Measurements from ENCODE around the gene LCLAT1.
A peak's percentile ranks its signal among the peaks of the same experiment; 100 is the strongest.

LCLAT1 gene

DNA sequence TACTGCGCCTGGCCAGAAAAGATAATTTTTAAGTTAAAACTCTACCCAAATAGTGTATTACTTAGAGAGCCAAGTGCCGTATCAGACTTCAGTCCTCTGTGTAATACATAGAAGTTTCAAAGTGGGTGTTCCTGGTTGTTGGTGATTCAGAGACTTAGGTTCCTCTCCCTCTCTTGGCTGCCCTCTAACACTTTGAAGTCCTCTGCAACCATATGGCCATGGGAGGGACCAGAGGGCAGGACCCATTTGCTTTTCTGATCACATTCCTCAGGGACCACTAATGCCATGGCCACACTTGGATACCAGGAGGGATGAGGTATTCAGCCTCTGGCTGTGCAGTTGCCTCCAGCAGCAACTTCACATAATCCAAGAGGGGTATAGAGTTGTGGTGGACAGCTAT, 228.7 kb downstream of the LCLAT1 start:
- DNase-seq (ENCODE audit: low spot score in 2 of 2) (no peak), ATAC-seq (ENCODE audit: low read depth) (no peak)
- H3K27ac Mint-ChIP-seq, result no peak overlapping the region
- H3K4me1 Mint-ChIP-seq, result peaks cover 4% of the 10 kb centered on the region
- H3K9me3 Mint-ChIP-seq, result no peaks in the 10 kb centered on the region
- H3K27me3 Mint-ChIP-seq, result no peaks in the 10 kb centered on the region
- H3K36me3 Mint-ChIP-seq, result no peaks in the 10 kb centered on the region
- no peak overlapping the region for H3K4me3 Mint-ChIP-seq

DNA sequence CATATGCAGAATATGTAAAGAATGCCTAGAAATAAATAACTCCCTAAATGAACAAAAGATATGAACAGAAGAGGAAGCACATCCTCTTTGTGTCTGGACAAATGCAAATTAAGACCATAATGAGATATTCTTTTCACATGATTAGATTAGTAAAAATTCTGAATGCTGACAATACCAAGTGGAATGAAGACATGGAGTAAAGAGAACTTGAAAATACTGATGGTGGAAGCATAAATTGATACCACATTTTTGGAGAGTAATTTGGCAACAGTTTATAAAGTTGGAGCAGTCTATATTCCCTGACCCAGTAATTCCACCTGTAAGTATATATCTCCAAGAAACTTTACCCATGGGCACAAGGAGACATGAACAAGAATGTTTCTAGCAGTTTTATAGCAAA, 230.2 kb downstream of the LCLAT1 start:
- Mint-ChIP-seq H3K27me3 (no peaks in the 10 kb centered on the region), H3K36me3 (no peaks in the 10 kb centered on the region), H3K9me3 (no peaks in the 10 kb centered on the region), H3K4me3 (no peak overlapping the region), H3K4me1 (peaks cover 4% of the 10 kb centered on the region), H3K27ac (no peak overlapping the region)
- DNase-seq (ENCODE audit: low spot score in 2 of 2) (no peak), ATAC-seq (ENCODE audit: low read depth) (no peak)

GRCh38 chr2:30677861-30678385, 230.9 kb downstream of the LCLAT1 start:
- Mint-ChIP-seq H3K36me3 (no peaks in the 10 kb centered on the region), H3K27me3 (no peaks in the 10 kb centered on the region), H3K27ac (no peak overlapping the region), H3K4me3 (no peak overlapping the region), H3K4me1 (peaks cover 4% of the 10 kb centered on the region), H3K9me3 (no peaks in the 10 kb centered on the region)
- no peak for ATAC-seq (ENCODE audit: low read depth)
- no peak for DNase-seq (ENCODE audit: low spot score in 2 of 2)

- no peak overlapping the region for H3K4me3 Mint-ChIP-seq
- H3K9me3 Mint-ChIP-seq, result no peaks in the 10 kb centered on the region
- H3K36me3 Mint-ChIP-seq, result no peaks in the 10 kb centered on the region
- ATAC-seq (ENCODE audit: low read depth) (no peak), DNase-seq (ENCODE audit: low spot score in 2 of 2) (peak in 1 of 2 donors; percentile 6)
- no peak overlapping the region for H3K27ac Mint-ChIP-seq
- H3K4me1 Mint-ChIP-seq, result peaks cover 9% of the 10 kb centered on the region
- no peaks in the 10 kb centered on the region for H3K27me3 Mint-ChIP-seq
Measured at GRCh38 chr2:30678410-30679137, 231.5 kb downstream of the LCLAT1 start.

DNA sequence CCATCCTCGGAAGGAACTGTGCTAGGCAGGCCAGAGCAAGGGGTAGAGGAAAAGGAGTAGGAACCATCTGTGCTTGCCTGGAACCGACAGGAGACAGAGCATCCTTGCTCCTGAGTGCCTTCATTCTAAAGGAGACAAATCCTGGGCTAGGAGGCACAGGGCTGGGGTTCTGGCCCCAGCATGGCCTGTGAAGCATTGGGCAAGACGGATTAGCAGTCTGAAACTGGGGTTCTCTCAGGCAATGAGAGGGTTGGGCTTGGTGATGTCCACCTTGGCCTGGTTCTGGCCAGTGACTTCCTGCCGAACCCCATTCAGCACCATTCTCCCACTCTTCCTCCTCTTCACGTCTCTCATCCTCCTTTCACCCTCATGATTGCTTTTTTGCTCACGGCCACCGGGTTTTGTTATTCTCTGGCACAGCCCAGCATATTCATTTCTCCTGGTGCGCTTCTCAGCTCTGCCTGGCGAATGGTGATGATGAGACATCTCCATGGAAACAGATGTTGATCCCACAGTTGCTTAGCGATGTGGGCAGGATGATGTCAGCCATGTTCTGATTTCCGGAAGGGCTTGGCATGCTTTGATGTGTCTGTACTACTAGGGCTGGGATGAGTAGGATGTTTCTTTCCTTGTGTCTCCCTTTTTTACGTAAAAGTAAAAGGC, 232.5 kb downstream of the LCLAT1 start:
- Mint-ChIP-seq H3K4me3 (no peak overlapping the region), H3K36me3 (no peaks in the 10 kb centered on the region), H3K27ac (no peak overlapping the region), H3K9me3 (no peaks in the 10 kb centered on the region), H3K27me3 (no peaks in the 10 kb centered on the region), H3K4me1 (peaks cover 12% of the 10 kb centered on the region)
- ATAC-seq (ENCODE audit: low read depth), result no peak
- DNase-seq (ENCODE audit: low spot score in 2 of 2), result peak in 1 of 2 donors; percentile 9

DNA sequence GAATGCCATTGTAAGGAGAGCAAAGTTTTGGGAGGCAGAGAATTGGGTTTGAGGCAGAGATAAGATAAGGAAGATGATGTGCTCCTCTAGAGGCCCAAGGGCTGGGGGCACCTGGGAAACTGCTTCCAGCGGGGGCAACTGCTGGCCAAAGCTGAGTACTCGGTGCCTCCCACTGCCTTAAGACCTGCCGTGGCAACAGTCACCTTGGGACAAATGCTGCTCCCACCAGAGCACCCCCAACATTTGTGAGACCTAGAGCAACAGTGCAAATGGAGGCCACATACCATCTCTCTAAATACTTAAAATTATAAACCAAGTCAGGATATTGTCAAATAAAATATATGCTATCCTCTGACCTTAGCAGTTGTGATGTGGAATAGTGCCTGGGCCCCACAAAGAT, 233.1 kb downstream of the LCLAT1 start:
- Mint-ChIP-seq H3K27ac (no peak overlapping the region), H3K4me3 (no peak overlapping the region), H3K9me3 (no peaks in the 10 kb centered on the region), H3K4me1 (peaks cover 12% of the 10 kb centered on the region), H3K27me3 (no peaks in the 10 kb centered on the region), H3K36me3 (no peaks in the 10 kb centered on the region)
- ATAC-seq (ENCODE audit: low read depth) (no peak), DNase-seq (ENCODE audit: low spot score in 2 of 2) (no peak)

- no peaks in the 10 kb centered on the region for H3K27me3 Mint-ChIP-seq
Measured at GRCh38 chr2:30681022-30681421, 234.0 kb downstream of the LCLAT1 start.

DNA sequence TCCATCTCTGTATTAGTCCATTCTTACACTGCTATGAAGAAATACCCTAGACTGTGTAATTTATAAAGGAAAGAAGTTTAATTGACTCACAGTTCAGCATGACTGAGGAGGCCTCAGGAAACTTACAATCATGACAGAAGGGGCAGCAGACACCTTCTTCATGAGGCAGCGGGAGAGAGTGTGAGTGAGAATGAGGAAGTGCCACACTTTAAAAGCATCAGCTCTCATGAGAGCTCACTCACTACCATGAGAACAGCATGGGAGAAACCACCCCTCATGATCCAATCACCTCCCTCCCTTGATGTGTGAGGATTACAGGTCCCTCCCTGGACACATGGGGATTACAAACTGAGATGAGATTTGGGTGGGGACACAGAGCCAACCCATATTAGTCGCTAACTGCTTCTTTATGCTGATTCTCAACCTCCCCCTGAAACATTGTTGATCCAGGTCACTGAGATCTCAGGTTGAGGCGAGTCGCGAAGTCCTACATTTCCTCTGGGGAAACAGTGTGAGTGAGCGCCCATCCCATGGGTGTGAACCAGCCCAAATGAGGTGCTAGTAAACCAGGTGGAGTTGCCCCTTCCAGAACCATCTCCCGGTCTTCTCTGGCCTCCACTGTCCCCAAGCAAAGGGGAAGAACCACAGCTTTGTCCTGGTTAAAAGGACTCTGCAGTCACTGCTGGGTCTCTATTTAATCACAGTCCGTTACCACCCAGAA, 236.3 kb downstream of the LCLAT1 start:
- Mint-ChIP-seq H3K36me3 (no peaks in the 10 kb centered on the region), H3K27me3 (no peaks in the 10 kb centered on the region), H3K27ac (peak overlapping the region; percentile 78), H3K4me3 (no peak overlapping the region), H3K4me1 (peaks cover 8% of the 10 kb centered on the region), H3K9me3 (no peaks in the 10 kb centered on the region)
- ATAC-seq (ENCODE audit: low read depth) (peak; percentile 97), DNase-seq (ENCODE audit: low spot score in 2 of 2) (peak in 1 of 2 donors; percentile 40)

More at GRCh38 chr2:30681022-30681421, 234.0 kb downstream of the LCLAT1 start:
- no peaks in the 10 kb centered on the region for H3K9me3 Mint-ChIP-seq
- no peak overlapping the region for H3K27ac Mint-ChIP-seq
- H3K4me1 Mint-ChIP-seq, result peaks cover 12% of the 10 kb centered on the region
- no peaks in the 10 kb centered on the region for H3K36me3 Mint-ChIP-seq
- no peak overlapping the region for H3K4me3 Mint-ChIP-seq
- no peak for DNase-seq (ENCODE audit: low spot score in 2 of 2)
- ATAC-seq (ENCODE audit: low read depth), result no peak

DNA sequence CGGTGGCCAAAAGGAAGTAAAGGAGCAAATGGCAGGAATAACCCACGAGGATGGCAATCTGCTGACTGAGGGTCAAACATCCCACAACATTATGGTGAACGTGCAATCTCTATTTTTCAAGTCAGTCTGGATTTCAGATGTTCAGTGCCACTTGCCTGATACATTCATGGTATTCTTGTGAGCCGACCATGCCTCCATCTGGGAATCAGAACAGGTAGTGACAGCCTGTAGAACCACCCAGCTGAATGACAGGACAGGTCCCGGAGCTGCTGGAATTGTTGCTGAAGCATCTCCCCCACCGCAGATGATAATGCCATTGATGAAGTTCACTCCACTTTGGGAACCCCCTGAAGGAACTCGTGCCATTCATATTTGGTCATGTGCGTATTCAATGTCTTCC, 237.0 kb downstream of the LCLAT1 start:
- Mint-ChIP-seq H3K9me3 (no peaks in the 10 kb centered on the region), H3K4me3 (no peak overlapping the region), H3K27ac (peak overlapping the region; percentile 78), H3K36me3 (no peaks in the 10 kb centered on the region), H3K27me3 (no peaks in the 10 kb centered on the region), H3K4me1 (peaks cover 8% of the 10 kb centered on the region)
- ATAC-seq (ENCODE audit: low read depth) (no peak), DNase-seq (ENCODE audit: low spot score in 2 of 2) (no peak)

GRCh38 chr2:30684516-30684915, 237.5 kb downstream of the LCLAT1 start:
- no peak overlapping the region for H3K27ac Mint-ChIP-seq
- H3K4me3 Mint-ChIP-seq, result no peak overlapping the region
- H3K4me1 Mint-ChIP-seq, result peaks cover 8% of the 10 kb centered on the region
- no peaks in the 10 kb centered on the region for H3K36me3 Mint-ChIP-seq
- DNase-seq (ENCODE audit: low spot score in 2 of 2) (no peak), ATAC-seq (ENCODE audit: low read depth) (no peak)
- no peaks in the 10 kb centered on the region for H3K27me3 Mint-ChIP-seq
- no peaks in the 10 kb centered on the region for H3K9me3 Mint-ChIP-seq

GRCh38 chr2:30684996-30685395, 237.9 kb downstream of the LCLAT1 start:
- Mint-ChIP-seq H3K27ac (no peak overlapping the region), H3K4me1 (peaks cover 8% of the 10 kb centered on the region), H3K9me3 (no peaks in the 10 kb centered on the region), H3K4me3 (no peak overlapping the region), H3K27me3 (no peaks in the 10 kb centered on the region), H3K36me3 (no peaks in the 10 kb centered on the region)
- DNase-seq (ENCODE audit: low spot score in 2 of 2) (no peak), ATAC-seq (ENCODE audit: low read depth) (no peak)

DNA sequence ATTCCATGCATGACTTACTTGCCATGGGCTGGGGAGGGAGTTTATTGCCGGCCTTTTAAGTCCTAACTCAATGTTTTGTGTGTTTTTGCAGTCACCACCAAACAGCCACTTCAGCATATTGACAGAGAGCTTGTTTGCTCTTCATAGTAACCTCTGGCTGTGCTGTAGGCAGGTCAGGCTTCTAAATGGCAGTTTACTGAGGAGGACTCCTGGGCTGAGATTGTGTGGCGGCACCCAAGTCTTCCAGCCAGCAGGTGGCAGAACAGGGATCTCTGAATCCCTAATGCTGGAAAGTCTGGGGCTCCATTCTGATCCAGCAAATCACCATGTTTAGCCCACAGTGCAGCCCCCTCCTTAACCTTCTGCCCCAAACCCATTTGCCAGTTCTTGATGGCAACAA, 239.0 kb downstream of the LCLAT1 start:
- H3K4me1 Mint-ChIP-seq, result peaks cover 8% of the 10 kb centered on the region
- DNase-seq (ENCODE audit: low spot score in 2 of 2) (no peak), ATAC-seq (ENCODE audit: low read depth) (no peak)
- no peaks in the 10 kb centered on the region for H3K36me3 Mint-ChIP-seq
- H3K4me3 Mint-ChIP-seq, result no peak overlapping the region
- H3K27ac Mint-ChIP-seq, result no peak overlapping the region
- no peaks in the 10 kb centered on the region for H3K9me3 Mint-ChIP-seq
- H3K27me3 Mint-ChIP-seq, result no peaks in the 10 kb centered on the region

DNA sequence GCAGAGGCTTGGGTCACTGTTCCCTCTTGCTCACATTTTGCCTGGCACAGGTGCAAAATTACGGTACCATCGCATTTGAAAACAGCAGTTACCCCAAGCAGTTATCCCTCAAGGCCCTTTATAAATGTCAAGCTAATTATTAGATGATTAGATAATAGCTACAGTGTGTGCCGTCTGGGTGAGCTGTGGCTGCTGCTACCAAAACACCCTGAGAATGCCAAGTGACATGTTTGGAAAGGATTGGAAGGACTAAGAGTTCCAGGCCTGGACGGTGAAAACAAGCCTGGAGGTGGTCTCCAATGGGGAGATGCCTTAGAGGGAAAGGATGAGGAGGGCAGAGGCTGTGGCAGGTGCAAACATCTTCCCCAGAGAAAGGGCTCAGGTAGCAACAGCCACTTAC, 239.6 kb downstream of the LCLAT1 start:
- H3K4me1 Mint-ChIP-seq, result peaks cover 8% of the 10 kb centered on the region
- H3K27me3 Mint-ChIP-seq, result no peaks in the 10 kb centered on the region
- H3K9me3 Mint-ChIP-seq, result no peaks in the 10 kb centered on the region
- ATAC-seq (ENCODE audit: low read depth) (no peak), DNase-seq (ENCODE audit: low spot score in 2 of 2) (no peak)
- H3K4me3 Mint-ChIP-seq, result no peak overlapping the region
- H3K36me3 Mint-ChIP-seq, result no peaks in the 10 kb centered on the region
- H3K27ac Mint-ChIP-seq, result no peak overlapping the region

DNA sequence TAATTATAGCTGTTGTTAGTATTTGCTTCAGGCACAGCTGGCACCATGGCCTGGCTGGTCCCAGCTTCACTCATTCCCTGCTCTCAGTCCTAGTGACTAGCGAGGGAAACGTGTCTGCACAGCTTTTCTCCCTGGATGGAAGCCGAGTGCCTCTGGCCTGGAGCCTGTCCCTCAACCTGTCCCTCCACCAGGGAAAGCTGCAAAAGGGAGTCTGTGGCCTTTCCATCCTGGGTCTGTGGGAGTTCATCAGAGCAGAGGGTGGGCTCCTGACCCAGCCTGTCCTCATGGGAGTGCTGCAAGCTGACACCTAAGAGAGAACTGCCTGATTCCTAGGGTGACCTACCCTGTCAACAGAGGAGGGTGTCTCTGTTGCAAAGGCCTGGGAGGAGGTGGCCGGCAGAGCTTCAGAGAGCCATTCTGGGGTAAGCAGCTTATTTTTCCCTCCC, 241.9 kb downstream of the LCLAT1 start:
- Mint-ChIP-seq H3K36me3 (no peaks in the 10 kb centered on the region), H3K9me3 (no peaks in the 10 kb centered on the region), H3K27me3 (no peaks in the 10 kb centered on the region), H3K4me3 (no peak overlapping the region), H3K27ac (no peak overlapping the region), H3K4me1 (no peaks in the 10 kb centered on the region)
- ATAC-seq (ENCODE audit: low read depth), result no peak
- no peak for DNase-seq (ENCODE audit: low spot score in 2 of 2)

Data from memory B cell (primary cell).